Lower leg skin (tissue), 3 donors: Measurements from ENCODE around the gene TMEM134.

ENCODE experiments used
- POLR2A ChIP-seq, 2 donors: fragments of 450-650 bp; IDR thresholded peaks; one replicate each; pipeline ENCODE4 v1.6.1; 2016 to 2017; ENCODE audit warnings: antibody characterized with exemption in 2 of 2, mild to moderate bottlenecking in 1 of 2, moderate library complexity in 1 of 2
- TF ChIP-seq, protein P1 (sequence below), 3 donors: fragments of 450-650 bp; IDR thresholded peaks; one replicate each; pipeline ENCODE4 v1.5.1; 2016; ENCODE audit warnings: antibody characterized with exemption in 3 of 3, mild to moderate bottlenecking in 3 of 3, moderate library complexity in 2 of 3

DNA sequence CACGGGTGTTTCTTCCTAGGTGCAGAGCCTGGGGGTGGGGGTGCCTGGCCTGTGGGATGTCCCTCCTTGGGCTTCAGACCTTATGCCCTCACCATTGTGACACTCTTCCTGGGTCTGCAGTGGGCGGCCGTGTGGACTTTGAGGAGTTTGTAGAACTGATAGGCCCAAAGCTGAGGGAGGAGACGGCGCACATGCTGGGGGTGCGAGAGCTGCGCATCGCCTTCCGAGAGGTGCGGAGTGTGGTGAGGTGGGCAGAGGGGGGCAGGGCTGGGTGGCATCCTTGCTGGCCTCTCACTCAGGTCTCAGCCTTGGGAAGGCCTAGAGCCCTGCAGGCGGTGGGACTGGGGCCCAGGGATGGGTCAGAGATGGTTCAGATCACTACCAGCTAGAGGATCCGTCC, 11.6 kb downstream of the TMEM134 start:
- TF ChIP-seq, protein P1, sequence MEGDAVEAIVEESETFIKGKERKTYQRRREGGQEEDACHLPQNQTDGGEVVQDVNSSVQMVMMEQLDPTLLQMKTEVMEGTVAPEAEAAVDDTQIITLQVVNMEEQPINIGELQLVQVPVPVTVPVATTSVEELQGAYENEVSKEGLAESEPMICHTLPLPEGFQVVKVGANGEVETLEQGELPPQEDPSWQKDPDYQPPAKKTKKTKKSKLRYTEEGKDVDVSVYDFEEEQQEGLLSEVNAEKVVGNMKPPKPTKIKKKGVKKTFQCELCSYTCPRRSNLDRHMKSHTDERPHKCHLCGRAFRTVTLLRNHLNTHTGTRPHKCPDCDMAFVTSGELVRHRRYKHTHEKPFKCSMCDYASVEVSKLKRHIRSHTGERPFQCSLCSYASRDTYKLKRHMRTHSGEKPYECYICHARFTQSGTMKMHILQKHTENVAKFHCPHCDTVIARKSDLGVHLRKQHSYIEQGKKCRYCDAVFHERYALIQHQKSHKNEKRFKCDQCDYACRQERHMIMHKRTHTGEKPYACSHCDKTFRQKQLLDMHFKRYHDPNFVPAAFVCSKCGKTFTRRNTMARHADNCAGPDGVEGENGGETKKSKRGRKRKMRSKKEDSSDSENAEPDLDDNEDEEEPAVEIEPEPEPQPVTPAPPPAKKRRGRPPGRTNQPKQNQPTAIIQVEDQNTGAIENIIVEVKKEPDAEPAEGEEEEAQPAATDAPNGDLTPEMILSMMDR (IDR thresholded peaks at IDR 0.05), result no peak
- no peak for TF ChIP-seq POLR2A (IDR thresholded peaks at IDR 0.05)
